Activated CD4-positive, alpha-beta T cell treated with anti-CD3 and anti-CD28 coated beads for 4 hours (primary cell): ENCODE measurements around the gene SLC35G4.
"Not testable (repeated sequence)": the region's sequence is repeated elsewhere in the genome, so short reads cannot be mapped to it uniquely, and the experiment has no call there.

ENCODE experiments used
- DNase-seq, 2 donors: peaks; one replicate each; pipeline ENCODE4 v3.0.0-alpha.2; 2020

The SLC35G4 gene

DNA sequence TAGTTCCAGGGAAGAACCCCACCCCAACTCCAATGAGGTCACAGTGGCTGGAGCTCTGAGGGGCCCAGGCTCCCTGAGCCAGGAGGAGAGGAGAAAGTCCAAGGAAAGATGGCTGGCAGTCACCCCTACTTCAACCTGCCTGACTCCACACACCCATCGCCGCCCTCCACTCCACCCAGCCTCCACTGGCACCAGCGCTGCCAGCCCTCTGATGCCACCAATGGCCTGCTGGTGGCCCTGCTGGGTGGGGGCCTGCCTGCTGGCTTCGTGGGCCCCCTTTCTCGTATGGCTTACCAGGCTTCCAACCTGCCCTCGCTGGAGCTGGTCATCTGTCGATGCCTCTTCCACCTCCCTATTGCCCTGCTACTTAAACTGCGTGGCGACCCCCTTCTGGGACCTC, at the start of gene SLC35G4:
Gene SLC35G4 (plus strand): TSS at position 109 of the 400 bp plus-strand sequence. CDS start 0 bp downstream, at position 109.
- DNase-seq: not testable (repeated sequence)

DNA sequence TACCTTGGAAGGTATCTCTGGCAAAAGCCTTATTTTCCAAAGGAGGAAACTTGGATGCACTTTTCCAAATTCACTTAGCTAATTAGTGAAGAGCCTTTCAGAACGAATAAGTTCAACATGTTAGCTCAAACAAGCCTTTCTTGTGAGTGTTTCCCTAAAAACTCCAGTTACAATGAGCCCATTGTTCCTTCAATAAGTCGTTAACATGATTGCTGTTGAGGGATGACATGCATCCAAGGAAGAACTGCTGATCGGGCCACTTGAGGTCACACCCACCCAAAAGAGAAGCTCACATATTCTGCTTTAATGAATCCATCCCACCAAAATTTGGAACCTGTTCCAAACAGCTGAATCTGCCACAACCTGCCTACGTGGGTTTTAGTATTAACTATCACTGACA, 48.1 kb upstream of the SLC35G4 start:
- DNase-seq: no peak

GRCh38 chr18:11565716-11566115, 43.7 kb upstream of the SLC35G4 start:
- DNase-seq: no peak

- no peak for DNase-seq
These were observed 43.0 kb upstream of the SLC35G4 start for GRCh38 chr18:11566236-11566965.

GRCh38 chr18:11567396-11567795, 42.0 kb upstream of the SLC35G4 start:
- DNase-seq: no peak

- DNase-seq: no peak
These were observed 39.3 kb upstream of the SLC35G4 start for GRCh38 chr18:11570073-11570588.

GRCh38 chr18:11570769-11571412, 38.5 kb upstream of the SLC35G4 start:
- DNase-seq: no peak

GRCh38 chr18:11572201-11572600, 37.2 kb upstream of the SLC35G4 start:
- DNase-seq: no peak

- no peak for DNase-seq
These were observed 34.9 kb upstream of the SLC35G4 start for GRCh38 chr18:11574545-11574944.

- DNase-seq: no peak
These were observed 31.9 kb upstream of the SLC35G4 start for GRCh38 chr18:11577271-11578112.

DNA sequence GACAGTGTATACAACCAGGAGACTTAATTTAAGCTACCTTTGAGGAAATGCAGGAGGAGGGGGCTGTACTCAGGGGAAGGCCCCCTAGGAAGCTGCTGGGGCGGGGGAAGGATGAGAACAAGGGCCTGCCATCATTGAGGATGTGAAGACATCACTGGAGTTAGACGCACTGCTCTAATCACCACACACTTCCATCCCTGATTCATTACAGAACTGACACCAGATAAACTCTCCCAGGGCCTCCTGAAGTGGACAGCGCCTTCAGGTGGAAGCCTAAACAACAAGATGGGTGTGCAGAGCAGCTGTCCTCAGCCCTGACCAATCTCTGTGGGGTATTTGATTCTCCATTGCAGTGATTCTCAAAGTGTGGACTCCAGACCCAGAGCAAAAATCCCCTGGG, 30.6 kb upstream of the SLC35G4 start:
- no peak for DNase-seq

DNA sequence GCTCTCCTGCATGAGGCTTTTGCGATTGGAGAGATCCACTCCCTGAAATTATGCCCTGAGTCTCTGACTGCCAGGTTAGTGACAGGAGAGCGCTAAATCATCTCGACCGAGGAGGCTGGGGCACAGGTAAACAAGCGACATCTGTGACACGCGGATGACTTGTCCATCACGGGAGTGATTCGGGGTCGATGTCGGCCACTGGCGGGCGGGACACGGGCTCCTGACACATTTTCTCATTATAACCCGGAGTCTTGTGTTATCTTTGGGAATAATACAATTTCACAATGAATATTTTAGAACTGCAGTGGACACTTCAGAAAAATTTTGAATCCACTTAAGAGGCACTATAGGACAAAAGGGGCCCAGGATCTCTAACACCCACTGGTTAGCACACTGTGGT, 29.5 kb upstream of the SLC35G4 start:
- DNase-seq: no peak

- no peak for DNase-seq
These were observed 28.1 kb upstream of the SLC35G4 start for GRCh38 chr18:11581286-11581685.

DNA sequence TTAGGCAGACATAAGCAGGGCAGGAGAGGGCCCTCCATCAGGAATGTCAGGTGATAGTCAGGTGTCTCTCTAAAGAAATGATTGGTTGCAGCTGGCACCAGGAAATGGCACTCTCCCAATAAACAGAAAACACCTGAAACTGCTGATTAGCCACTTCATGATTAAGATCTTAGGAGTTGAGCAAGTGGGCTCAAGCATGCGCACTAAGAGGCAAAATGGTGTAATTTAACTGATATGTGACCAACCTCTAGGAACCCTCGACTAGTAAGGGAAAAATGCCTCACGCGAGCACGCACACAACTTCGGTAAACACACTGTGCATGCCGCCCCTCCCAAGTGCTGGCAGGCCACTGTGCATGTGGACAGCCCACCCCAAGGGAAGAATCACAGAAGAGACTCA, 23.8 kb upstream of the SLC35G4 start:
- DNase-seq: no peak

DNA sequence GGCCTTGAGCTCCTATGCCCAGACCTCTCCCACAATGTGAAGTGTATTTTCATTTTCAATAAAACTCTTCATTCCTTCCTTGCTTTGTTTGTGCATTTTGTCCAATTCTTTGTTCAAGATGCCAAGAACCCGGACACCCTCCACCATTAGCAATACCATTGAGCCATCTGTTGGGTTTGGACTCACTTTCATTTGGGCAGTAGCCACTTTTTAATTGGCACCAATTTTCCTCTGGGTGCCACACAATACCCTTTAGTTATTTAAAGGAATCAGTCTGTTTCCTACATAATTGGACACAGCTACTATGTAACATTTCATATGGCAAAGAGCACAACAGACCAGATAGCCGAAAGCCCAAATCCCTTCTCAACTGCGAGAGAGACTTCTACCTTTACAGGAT, 22.5 kb upstream of the SLC35G4 start:
- no peak for DNase-seq

DNA sequence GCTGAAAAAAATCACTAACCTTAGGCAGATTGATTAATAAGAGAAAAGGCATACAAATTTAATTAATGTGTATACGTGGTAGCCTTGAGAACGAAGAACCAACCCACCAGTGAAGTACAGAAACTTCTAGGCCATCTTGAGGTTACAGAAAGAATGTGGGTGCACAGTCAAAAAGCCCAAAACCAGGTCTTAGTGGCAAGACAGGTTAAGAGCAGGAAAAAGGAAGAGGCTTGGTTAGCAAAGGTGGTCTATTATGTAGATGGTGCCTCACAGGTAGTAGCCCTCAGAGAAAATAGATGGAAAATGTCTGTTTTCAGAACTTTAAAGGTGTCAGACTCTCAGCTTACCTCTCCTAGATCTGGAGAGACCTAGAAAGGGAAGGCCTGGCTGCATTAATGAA, 22.0 kb upstream of the SLC35G4 start:
- no peak for DNase-seq

DNA sequence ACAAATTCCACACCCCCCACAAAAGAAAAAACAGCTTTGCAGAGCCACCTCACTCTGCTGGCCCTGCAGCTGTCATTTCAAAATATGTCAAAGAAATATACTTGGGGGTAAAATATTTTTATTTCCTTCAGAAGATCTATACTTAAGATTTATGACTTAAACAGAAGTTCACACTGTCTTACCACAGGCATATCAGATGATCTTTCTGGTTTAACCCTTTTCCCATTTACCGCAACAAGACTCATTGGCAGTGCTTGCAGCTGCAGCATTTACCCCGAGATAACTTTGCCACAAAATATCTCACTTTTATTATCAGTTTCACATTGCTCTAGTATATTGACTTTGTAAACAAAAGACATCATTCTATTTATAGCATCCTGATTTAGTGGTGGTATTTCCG, 21.6 kb upstream of the SLC35G4 start:
- no peak for DNase-seq

GRCh38 chr18:11591957-11592356, 17.4 kb upstream of the SLC35G4 start:
- DNase-seq: no peak

GRCh38 chr18:11600321-11600720, 9.1 kb upstream of the SLC35G4 start:
- no peak for DNase-seq

DNA sequence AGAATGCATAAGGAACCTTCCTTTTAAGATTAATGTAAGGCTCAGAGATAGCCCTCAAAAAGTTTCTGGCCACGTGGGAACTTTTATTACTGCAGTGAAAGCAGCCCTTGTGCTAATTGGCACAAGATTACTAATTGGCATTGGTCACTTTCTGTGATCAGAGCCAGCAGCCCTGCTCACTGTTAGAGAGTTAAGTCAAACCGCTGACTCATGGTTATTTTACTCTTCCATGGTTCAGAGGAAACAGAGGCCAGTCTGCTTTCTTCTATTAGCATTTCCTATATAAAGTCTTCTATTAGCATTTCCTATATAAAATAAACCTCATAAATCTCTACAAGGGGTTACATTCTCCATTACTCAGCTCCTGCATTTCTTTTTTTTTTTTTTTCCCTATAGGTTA, 1.5 kb upstream of the SLC35G4 start:
- DNase-seq: no peak

GRCh38 chr18:11608618-11609017, 778 bp upstream of the SLC35G4 start:
- DNase-seq: not testable (repeated sequence)

DNA sequence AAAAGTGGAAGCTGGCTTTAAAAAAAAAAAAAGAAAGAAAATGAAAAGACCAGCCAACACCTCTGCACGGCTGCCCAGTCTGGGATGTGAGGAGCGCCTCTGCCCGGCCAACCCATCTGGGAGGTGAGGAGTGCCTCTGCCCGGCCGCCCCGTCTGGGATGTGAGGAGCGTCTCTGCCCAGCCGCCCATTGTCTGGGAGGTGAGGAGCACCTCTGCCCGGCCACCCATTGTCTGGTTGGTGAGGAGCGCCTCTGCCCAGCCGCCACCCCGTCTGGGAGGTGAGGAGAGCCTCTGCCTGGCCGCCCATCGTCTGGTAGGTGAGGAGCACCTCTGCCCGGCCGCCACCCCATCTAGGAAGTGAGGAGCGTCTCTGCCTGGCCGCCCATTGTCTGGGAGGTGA, 3.7 kb downstream of the SLC35G4 start:
- not testable (repeated sequence) for DNase-seq

GRCh38 chr18:11613611-11614010, 4.2 kb downstream of the SLC35G4 start:
- not testable (repeated sequence) for DNase-seq
